Measurements from ENCODE around the gene RALGAPB. TPM values are rescaled to one million over a fixed set of nuclear protein-coding genes. Genes with fewer than 3 reads are reported as not detected.

RALGAPB gene
- total RNA-seq, 4 donors from 2014 or later: 28.1 to 42.2 (median 34.7) TPM

DNA sequence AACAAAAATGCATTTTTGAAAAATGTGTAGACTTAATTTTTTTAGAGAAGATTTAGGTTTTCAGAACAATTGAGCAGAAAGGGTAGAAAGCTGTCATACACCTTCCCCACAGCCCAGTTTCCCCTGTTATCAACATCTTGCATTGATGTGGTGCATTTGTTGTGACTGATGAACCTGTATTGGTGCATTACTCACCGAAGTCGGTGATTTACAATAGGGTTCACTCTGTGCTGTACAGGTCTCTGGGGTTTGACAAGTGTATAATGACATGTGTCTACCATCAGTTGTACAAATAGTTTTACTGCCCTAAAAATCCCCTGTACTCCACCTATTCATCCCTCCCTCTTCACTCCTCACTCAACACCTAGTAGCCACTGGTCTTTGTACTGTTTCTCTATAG is 84.5 kb downstream of the RALGAPB start:
- TF ChIP-seq CTCF (IDR thresholded peaks at IDR 0.05; ENCODE audit: low read depth): no peak

- TF ChIP-seq CTCF (IDR thresholded peaks at IDR 0.05; ENCODE audit: low read depth): no peak
These were observed 86.1 kb downstream of the RALGAPB start for GRCh38 chr20:38558596-38559360.

GRCh38 chr20:38559764-38560163 is 87.1 kb downstream of the RALGAPB start:
- no peak for TF ChIP-seq CTCF (IDR thresholded peaks at IDR 0.05; ENCODE audit: low read depth)

GRCh38 chr20:38563802-38564431 is 91.3 kb downstream of the RALGAPB start:
- no peak for TF ChIP-seq CTCF (IDR thresholded peaks at IDR 0.05; ENCODE audit: low read depth)

DNA sequence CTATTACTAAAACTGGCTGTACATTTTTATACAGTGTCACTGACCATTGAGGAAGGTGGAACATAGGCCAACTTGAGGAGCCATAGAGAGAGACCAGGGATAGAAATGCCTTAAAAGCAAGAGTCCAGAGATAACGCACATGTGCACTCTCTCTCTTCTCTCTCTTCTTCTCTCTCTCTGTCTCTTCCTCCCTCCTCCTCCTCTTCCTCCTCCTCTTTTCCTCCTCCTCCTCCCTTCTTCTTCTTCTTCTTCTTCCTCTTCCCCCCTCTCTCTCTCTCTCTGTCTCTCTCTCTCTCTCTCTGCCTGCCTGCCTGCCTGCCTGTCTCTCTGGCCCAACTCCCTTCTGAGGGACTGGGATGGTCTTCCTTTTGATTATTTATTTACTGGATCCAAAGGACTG is 92.0 kb downstream of the RALGAPB start:
- no peak for TF ChIP-seq CTCF (IDR thresholded peaks at IDR 0.05; ENCODE audit: low read depth)

- TF ChIP-seq CTCF (IDR thresholded peaks at IDR 0.05; ENCODE audit: low read depth): no peak
These were observed 93.5 kb downstream of the RALGAPB start for GRCh38 chr20:38566036-38566598.

DNA sequence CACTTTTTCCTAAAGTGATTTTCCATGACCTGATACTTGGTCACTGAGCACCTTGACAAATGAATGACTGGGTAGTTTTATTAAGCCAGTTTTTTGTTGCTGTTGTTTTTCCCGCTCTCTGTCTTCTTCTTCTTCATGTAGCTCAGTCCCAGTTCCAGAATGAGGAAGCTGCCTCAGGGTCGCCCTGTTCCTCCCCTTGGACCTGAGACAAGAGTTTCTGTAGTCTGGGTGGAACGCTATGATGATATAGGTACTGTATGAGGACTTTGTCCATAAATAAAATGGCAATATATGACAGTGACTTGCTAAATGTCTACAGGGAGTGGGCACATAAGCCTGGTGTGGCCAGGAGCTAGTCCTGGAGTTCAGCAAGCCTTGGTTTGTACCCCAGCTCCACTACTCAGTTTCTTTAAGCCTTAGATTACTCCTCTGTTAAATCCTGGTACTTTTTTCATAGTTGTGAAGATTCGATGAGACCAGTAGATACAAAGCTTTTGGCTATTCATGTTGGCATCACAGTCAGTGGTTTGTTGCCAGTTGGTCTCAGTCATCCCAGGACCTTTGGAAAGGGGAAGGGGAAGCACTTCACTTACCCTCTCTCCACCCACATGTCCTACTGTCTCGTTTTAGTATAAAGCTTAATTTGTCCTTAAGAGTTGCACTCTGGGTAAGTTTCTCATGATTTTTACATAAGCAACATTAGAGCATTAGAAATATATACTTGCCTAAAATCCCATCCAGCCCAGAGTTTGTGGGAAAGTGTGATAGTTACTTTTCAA is 97.3 kb downstream of the RALGAPB start:
- no peak for TF ChIP-seq CTCF (IDR thresholded peaks at IDR 0.05; ENCODE audit: low read depth)

Data from subcutaneous adipose tissue (tissue), 4 donors.